GM19372 (cell line): ENCODE results near the gene RSRC2.

Source experiments
- ATAC-seq: cut with Tn5 transposase; IDR thresholded peaks from one replicate; pipeline ENCODE4 v1.9.1; 2021; ENCODE audit warnings: mild to moderate bottlenecking, low read depth, moderate library complexity; ENCODE audit not compliant: unreplicated experiment

The RSRC2 gene

GRCh38 chr12:122454739-122455138, 72.0 kb downstream of the RSRC2 start:
- no peak for ATAC-seq

DNA sequence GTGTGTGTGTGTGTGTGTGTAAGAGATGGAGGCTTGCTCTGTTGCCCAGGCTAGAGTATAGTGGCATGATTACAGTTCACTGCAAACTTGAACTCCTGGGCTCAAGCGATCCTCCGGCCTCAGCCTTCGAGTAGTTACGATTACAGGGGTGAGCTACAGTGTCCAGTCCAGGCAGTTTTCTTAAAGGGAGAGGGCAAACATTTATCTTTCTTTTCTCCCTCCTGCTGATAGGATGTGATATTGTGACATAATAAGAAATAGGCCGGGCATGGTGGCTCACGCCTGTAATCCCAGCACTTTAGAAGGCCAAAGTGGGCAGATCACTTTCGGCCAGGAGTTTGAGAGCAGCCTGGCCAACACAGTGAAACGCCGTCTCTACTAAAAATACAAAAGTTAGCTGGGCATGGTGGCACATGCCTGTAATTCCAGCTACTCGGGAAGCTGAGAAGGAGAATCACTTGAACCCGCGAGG, 72.5 kb downstream of the RSRC2 start:
- no peak for ATAC-seq
